Activated effector memory CD4-positive, alpha-beta T cell treated with Interleukin-2 at 50 U/mL for 16 hours (primary cell): Measurements from ENCODE around the gene GABRQ.

Source experiments
- DNase-seq: peaks from one replicate; pipeline ENCODE4 v3.0.0-alpha.2; 2020

The GABRQ gene

DNA sequence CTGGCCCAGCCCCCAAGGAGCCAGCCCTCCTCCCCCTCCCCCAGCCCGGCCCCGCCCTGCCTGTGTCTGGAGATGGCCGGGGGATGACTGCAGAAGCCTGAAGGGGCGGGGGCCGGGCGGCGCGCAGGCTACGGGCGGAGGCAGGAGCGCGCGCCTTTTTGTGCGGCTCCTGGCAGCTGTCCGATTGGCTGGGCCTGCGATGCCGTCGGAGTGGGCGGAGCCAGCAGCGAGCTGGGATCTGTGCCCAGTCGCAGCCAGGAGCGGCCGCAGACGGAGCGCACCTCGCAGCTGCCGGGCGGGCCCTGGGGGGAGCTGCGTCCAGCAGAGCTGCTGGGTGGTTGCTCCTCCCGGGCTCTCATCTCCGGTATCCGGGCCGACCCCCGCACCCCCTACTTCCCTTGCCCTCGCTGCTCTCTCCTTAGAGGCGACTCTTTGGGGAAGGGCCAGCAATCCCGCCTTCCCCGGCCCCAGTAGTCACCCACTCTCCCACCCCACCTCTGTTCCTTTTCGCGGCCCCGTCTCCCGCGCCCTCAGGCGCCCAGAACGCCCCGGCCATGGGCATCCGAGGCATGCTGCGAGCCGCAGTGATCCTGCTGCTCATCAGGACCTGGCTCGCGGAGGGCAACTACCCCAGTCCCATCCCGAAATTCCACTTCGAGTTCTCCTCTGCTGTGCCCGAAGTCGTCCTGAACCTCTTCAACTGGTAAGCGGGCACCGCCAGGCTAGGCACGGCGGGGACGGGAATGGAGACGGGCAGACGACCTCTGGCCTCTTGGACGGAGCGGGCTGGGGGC lies at the start of gene GABRQ:
Gene GABRQ (plus strand): TSS at position 247 of the 794 bp plus-strand sequence. CDS start 308 bp downstream, at position 555.
- DNase-seq, result no peak

DNA sequence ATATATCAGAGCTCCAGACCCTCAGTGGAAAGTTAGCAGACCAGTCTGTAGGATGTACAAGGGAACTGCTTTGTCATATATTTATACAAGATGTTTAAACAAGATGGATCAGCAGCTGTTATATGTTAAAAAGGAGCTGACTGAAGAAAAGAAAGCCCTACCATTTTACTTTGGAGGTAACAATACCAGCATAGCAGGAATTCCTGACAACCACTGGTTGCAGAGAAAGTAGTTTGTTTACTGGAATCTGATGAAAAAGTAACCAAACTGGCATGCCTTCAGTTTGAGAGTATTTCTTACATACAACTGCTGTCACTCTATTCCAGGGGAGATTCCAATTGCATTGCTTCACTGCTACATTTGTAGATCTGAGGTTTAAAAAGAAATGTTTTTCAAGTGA lies 49.5 kb upstream of the GABRQ start:
- no peak for DNase-seq

DNA sequence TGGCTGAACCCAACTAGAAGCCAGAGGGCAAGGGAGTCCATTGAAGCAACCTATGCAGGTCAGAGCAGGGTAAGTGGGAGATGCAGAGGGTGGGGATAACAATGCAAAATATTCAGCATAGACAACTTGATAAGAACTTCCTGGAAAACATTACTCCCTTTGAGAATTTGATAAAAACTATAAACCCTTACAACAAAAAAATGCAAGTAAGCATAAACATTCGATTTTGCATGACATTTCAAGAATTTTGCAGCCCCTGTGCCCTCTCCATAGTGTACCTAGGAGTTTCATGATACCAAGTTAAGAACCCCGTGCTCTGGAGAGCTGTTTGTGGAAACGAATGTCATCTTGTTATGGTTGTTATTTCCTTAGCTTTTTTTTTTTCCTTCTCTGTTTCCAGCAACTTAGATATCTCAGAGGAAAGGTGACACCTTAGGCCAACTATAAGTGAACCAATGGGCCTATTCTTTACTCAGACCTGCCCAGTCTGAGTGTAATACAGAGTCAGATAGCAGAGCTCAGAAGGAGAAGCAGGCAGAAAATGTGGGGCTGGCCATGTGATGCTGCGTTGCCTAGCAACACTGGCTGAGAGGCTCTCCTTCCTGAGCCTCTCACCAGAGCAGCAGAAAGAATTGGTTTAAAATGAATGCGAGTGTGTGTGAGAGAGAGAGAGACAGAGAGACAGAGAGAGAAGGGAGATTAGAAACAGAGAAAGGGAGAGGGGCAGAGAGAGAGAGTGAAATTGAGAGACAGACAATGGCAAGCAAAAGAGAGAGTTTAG lies 36.7 kb upstream of the GABRQ start:
- DNase-seq, result no peak

DNA sequence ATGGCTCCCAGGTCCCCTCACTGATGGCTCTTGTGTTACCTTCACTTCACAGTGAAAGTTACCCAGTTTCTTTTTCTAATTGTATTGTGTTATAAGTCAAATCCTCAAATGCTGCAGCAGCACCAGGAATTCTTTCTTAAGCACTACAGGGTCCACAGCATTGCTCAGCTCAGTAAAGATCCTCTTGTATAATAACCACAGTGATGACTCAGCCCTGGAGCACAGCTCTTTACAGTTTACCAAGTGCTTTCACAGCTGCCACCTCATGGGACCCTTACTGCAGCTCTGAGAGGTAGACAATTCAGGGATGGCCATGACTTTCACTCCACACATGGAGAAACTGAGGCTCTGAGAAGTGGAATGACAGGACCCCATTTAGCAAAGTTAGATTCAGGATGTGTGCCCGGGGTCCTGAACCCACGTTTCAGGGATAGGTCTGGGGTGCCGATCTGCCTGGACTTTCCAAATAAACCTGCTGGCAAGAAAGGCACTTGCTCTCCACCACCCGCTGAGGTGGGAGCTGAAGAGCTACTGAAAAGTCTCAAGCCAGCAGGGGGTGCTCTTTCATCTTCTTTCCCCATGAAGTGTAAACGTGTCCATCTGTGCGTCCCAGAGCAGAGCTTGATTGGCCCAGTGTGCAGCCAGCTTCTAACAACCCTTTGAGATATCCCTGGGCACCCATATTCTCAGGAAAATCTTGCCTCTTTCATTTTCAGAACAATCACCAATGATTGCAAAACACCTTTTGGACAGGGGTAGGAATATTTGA lies 35.7 kb upstream of the GABRQ start:
- DNase-seq, result no peak

DNA sequence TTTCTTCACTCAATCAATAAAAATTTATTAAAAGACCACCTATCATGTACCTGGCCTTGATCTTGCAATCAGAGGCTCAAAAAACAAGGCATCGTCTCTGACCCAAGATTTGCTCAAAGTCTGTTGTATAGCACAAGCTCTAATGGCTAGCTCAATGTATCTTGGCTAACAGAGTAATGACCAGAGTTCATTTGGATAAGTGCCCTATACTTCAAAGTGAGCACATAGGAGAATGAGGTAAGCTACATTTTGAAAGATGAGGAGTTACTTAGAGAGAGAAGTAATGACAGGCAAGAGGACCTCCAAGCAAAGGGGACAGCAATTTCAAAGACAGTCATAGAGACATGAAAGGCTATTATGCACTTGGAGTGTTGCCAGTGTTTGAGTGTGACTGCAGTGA lies 22.9 kb upstream of the GABRQ start:
- DNase-seq, result no peak

DNA sequence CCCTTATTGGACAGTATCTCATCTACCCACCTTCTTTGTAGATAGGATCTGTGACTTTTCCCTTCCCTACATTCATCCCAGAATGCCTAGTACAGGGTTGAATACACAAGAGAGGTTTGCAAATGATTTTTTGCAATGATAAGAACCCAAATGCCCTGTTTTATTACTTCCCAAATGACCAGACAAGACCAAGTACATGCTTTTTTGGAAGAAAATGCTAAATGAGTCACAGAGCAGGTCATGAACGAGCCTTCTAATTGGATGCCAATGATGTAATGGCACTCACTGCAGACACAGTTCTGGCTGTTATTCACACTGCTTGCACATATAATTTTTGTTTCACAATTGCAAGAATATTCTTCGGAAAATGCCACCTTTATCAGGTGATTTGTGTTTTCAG lies 17.8 kb upstream of the GABRQ start:
- DNase-seq, result no peak

DNA sequence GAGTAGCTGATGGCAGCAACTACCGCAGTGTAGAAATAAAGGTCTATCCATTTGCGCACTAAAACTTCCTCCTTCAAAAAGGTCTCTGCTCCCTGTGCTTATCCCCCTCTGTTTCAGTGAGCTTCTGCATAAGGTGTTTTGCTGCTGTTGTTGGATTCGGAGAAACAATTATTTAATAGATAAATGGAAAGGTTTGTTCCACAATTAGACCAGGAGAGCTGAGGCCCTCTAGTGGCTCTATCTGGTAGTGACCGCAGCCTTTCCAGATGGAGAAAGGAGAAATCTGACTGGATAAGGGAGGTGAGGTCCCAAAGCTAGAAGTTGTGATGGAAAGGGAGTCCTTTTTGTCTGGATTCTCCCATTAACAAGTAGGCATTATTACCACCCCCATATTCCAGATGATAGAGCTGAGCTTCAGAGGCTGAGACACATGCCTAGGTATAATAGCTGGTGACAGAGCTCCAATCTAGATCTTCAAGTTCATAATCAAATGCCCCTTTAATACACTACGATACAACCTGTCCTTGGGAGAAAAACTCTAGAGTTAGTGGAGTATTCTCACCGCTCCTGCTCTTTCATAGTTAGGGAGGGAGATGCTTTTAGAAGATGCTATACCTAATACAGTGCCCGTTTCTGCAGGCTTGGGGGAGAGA lies 5.1 kb upstream of the GABRQ start:
- no peak for DNase-seq

DNA sequence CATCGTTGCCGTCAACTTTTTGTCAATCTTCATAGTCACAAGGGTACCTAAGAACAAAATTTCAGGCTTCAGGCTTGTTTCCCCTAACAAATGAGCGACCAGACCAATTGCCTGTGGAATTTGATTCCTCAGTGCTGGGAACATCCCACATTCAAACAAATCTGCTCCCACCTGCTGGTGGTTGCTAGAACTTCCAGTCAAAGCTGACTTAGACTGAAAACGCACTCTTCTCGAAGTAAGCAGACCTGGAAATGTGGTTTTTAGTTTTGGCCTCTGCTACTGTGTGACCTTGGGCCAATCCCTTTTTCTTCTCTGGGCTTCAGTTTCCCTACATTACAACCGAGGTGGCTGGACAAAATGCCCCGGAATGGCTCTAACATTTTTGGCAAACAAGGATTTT lies 1.8 kb upstream of the GABRQ start:
- DNase-seq, result no peak

DNA sequence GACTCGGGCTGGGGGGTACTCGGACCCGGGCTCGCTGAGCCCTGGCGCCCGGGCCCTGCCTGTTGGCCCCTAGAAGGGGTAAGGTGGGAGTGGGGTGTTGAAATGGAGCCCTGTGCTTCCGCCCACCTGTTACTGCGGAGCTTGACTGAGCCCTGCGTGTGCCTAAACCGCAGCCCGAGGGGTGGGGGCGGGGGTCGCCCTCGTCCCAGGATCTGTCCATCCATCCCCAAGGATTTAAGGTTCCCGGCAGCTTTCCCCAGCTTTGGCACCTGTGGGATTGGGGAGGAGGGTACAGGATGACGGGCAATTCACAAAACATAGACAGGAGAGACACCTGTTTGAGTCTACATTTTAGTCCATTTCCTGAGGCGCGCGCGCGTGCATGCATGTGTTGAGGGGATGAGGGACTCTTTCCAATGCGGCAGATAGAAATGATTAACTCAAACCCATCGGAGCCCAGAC lies 779 bp downstream of the GABRQ start:
- no peak for DNase-seq

DNA sequence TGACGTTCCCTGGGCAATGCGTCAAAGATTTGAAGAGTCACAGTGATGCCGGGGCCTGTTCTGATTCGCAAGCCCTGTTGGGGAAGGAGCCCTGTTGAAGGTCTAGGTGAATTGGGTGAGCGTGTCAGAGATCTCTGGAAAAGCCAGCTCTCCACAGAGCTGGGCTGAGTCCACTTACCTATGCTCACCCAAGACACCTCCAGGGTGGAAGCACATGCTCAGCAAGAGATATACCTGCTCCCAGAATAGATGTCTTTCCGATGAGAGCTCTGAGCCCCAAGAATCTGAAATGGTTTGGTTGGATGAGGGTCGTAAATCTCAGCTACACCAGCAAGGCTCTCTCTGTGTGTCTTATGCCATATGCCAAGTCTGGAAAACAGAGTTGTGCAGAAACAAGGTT lies 1.7 kb downstream of the GABRQ start:
- DNase-seq, result no peak

DNA sequence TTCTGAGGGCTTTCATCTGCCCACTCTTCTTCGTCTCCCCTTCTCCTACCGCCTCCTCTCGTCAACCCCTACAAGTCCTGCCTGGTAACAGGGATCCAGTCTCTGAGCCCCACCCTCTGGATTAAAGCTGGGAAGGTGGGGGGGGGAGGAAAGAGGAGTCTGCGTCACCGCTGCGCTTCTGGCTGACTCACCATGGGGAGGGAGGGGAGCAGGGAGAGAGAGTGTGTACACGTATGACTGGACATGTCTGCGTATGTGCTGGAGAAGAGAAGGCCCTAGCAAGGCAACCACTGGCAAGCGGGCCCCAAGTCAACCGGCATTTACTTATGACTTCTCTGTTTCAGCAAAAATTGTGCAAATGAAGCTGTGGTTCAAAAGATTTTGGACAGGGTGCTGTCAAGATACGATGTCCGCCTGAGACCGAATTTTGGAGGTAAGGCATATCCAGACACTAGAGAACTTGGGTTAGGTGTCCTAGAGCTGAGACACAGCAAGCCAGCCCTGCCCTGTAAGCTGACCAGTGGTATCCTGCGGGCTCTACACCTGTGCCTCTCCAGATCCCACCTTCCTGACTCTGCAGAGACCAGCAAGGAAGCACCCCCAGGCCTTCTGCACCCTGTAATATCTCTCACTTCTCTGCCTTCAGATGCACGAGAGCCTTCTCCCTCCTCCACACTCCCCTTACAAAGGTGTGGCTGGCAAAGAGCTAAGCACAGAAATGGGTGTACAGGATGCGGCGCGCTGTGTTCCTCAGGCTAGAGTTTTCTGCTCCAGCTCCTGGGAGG lies 2.5 kb downstream of the GABRQ start:
- DNase-seq, result no peak

DNA sequence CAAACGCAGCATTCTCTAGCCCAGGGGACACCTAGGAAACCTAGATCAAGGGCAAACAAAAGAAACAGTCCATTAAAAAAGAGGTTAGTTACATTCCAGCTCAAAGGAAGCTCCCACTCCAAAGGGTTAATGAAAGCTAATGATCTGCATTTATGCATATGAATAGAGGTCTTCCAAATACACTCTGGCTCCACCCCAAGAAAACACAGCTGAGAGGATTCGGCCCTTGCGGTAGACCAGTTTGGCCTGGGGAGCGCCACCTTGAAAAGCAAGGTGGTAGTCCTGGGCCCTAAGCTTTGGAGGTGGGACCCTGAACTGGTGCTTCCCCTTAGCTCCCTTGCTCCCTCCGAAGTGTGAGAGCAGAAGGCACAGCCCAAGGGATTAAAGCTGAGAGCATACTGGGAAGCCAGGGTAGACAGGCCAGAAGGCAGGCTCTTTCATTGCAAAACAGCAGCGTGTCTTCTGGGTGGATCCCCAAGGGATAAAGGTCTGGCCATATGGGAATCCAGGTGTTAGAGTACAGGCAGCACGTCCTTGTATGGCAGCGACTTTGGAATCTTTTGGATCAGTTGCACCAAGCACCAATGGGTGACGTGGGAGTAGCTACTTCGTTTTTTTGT lies 3.7 kb downstream of the GABRQ start:
- no peak for DNase-seq

DNA sequence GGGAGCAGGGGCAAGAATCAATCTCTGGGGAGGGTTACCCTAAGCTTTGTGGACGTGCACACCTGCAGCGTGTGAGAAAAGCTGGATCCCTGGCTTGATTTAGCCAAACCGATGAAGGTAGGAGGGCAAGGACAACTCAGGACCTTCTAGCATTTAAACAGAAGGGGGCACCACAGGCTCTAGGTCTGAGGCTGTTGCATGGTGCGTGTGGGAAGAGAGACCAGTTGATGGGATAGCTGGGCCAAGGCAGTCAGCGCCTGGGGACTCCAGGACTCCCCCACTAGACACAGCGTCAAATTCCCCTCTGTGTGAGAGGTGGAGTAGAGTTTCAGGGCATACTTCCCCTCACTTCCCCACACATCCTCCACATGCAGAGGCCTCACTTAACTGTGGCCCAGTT lies 4.3 kb downstream of the GABRQ start:
- DNase-seq, result no peak

DNA sequence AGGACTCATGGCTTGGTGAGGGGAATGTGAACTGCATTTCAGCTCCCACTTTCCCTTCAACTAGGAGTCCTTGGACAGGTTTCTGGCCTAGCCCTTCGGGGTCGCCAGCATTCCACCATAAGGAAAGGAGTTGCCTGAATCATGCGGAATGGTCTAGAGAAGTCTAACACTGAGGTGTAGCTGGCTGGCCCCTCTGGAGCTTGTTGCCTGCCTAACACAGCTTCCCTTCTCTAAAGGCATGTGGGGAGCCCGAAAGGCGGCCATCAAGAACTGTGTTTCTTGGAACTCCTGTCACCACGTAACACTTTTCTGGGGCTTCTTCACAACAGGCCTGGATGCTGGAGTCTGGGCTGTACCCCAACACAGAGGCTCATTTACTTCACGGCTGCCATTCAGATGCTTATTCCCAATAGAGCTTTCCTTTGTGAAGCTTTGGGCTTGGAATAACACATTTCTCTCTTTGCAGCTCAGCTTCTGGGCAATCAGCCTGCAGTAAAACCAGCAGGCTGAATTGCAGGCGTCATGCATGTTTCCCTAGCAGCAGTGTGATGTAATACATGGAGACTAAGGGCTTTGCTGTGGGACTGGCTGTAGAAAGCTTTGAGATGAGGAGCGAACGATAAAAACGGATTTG lies 5.4 kb downstream of the GABRQ start:
- DNase-seq, result no peak

DNA sequence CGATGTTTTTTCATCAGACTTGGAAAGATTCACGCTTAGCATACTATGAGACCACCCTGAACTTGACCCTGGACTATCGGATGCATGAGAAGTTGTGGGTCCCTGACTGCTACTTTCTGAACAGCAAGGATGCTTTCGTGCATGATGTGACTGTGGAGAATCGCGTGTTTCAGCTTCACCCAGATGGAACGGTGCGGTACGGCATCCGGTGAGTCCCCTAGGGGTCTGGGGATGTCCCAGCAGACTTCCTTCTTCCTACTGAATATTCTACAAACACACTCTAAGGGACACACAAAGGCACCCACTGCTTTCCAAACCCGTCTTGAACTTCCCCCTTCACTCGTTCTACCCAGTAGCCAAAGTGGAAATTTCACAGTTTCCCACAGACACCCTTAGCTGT lies 9.3 kb downstream of the GABRQ start:
- no peak for DNase-seq

DNA sequence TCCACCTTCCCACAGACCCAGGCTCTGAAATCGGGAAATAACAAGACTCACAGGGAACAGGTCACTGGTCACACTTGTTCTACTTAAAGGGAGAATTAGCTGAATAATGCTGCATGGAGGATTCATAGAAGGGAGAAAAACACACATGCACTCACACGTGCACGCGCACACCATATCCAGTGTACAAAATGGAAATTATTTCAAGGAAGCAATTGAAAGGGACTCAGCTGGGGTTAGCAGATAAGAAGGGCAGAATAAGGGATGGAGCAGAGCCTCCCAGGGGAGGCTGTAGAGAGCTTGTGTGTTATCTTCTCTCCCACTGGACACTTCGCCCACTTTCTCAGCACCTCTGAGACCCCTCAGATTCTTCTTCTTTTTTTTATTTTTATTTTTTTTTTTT lies 10.3 kb downstream of the GABRQ start:
- no peak for DNase-seq

DNA sequence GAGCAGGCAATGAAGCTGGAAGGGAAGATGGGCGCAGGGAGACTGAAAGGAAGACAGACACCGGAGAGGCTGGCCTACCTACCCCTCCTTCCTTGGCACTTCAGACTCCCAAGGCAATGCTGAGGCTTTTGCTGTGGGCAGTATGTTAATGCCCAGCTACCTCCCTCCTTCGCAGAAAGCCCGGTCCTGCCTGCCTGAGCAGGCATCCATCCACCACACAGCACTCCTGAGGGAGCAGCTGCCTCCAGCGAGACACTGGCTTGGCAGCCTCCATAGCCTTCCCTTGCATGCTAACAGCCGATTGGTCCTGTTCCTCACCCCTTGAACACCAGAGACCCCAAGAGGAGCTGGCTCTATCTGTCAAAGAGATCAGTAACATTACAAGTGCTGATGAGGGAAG lies 14.4 kb downstream of the GABRQ start:
- no peak for DNase-seq

DNA sequence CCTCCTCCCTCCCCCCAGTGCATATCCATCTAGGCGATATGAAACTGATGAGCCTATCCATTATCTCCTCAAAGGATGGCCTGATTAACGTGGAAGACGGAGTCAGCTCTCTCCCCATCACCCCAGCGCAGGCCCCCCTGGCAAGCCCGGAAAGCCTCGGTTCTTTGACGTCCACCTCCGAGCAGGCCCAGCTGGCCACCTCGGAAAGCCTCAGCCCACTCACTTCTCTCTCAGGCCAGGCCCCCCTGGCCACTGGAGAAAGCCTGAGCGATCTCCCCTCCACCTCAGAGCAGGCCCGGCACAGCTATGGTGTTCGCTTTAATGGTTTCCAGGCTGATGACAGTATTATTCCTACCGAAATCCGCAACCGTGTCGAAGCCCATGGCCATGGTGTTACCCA lies 14.8 kb downstream of the GABRQ start:
- DNase-seq, result no peak

DNA sequence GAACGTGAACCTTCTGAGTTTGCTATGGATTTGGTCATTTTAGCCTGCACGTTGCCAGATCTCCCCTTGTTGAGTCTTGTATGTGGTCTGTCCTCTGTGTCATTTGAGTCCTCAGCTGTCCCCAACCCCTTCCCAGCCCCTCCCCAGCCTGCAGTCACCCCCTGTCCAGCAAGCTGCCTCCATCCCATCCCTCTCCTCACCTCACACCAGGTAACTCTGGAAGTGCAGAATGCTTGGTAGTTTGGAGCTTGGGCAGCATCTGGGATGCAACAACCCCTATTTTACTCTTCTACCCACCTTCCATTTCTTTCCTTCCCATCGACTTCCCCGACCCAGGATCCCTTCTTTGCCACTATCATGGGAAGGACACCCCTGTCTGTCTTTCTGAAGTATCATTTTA lies 18.4 kb downstream of the GABRQ start:
- no peak for DNase-seq

DNA sequence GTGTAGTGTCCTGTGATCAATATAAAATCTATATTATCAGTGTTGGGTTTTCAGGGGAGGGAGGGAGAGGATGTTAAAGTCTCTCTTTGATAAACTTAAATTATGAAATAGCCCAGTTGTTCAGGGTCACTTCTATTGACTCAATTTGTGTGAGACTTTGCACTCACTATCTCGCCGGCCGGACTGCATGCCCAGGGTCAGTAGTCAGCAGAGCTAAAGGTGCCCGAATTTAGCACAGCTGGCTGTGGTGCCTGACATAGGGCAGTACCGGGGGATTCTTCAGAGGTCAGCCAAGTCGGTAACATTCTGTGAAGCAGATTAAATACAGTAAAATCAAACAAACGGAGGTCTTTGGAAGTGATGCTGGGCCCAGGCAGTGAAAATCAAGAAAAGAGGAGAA lies 19.2 kb downstream of the GABRQ start:
- no peak for DNase-seq

DNA sequence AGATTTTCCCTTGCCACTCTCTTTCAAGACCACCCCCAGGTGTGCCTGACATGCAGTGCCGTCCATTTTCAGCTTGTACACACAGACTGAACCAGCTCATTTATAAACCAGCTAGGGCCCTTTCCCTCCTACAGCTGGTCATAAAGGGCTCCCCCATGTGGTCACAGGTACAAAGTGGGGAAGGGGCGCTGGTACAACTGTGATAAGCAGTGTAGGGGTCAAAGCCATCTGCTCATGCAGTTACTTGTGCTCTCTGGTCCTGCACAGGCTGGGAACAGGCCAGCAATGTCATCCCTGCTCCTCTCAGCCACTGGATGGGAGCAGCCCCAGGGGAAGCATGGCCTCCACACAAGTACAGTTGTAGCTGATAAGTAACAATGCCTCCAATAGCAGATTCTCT lies 20.6 kb downstream of the GABRQ start:
- no peak for DNase-seq
